HG03095 (cell line): ENCODE data around the gene SLC18A3.

ENCODE experiments used
- ATAC-seq: cut with Tn5 transposase; IDR thresholded peaks from one replicate; pipeline ENCODE4 v1.9.1; 2021; ENCODE audit warnings: moderate library complexity; ENCODE audit not compliant: unreplicated experiment

Gene SLC18A3

GRCh38 chr10:49610458-49611165 lies 502 bp downstream of the SLC18A3 start:
- no peak for ATAC-seq

GRCh38 chr10:49611166-49611815 lies 1.2 kb downstream of the SLC18A3 start:
- ATAC-seq = no peak

- ATAC-seq = no peak
These were observed 1.9 kb downstream of the SLC18A3 start for GRCh38 chr10:49611816-49612512.

GRCh38 chr10:49612513-49613164 lies 2.5 kb downstream of the SLC18A3 start:
- no peak for ATAC-seq

GRCh38 chr10:49613165-49613881 lies 3.2 kb downstream of the SLC18A3 start:
- no peak for ATAC-seq

- ATAC-seq = no peak
These were observed 3.8 kb downstream of the SLC18A3 start, which contains the start of gene CHAT for GRCh38 chr10:49613882-49614241. Gene CHAT, plus strand, starts transcription at chr10:49614037. Its CDS starts 153 bp downstream, at chr10:49614190.

- ATAC-seq = no peak
These were observed 4.4 kb downstream of the SLC18A3 start for GRCh38 chr10:49614242-49615198.

- no peak for ATAC-seq
These were observed 5.1 kb downstream of the SLC18A3 start for GRCh38 chr10:49615213-49615612.

GRCh38 chr10:49615721-49616120 lies 5.6 kb downstream of the SLC18A3 start:
- ATAC-seq = no peak

- no peak for ATAC-seq
These were observed 6.5 kb downstream of the SLC18A3 start for GRCh38 chr10:49616421-49617101.

GRCh38 chr10:49617121-49618020 lies 7.3 kb downstream of the SLC18A3 start:
- ATAC-seq = no peak

- no peak for ATAC-seq
These were observed 8.7 kb downstream of the SLC18A3 start for GRCh38 chr10:49618821-49619220.

GRCh38 chr10:49619613-49620012 lies 9.5 kb downstream of the SLC18A3 start:
- ATAC-seq = no peak

GRCh38 chr10:49620286-49620810 lies 10.2 kb downstream of the SLC18A3 start:
- no peak for ATAC-seq

GRCh38 chr10:49620841-49621378 lies 10.8 kb downstream of the SLC18A3 start:
- ATAC-seq = no peak

- no peak for ATAC-seq
These were observed 11.5 kb downstream of the SLC18A3 start for GRCh38 chr10:49621561-49621960.
